ENCODE measurements around the gene INSC. TPM values are rescaled to one million over a fixed set of nuclear protein-coding genes. Genes with fewer than 3 reads are reported as not detected.

The INSC gene
- total and polyA plus RNA-seq, 2 of the 8 experiments (the other 6 are each of a cell fraction or from before 2014, with no cell fraction given), result 0.58 to 0.59 TPM

DNA sequence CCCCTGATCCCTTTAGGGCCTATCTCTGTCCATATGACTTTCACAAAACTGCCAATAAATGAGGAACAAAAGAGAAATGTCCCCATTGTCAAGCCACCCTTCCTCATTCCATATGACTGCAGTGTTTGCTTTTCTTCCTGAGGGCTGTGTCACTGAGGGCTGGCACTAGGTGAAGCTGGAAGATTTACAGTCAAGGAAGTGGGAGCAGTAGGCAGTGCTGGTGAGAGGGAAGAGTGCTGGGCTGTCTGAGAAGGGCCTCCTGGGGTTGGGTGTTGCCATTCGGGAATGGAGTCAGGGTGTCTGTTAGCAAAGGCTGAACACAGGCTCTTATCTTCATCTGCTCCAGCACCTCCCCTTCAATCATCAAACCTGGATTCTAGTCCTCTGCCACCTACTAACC lies 30.9 kb downstream of the INSC start:
- Histone ChIP-seq H3K4me2 (ENCODE audit: insufficient read depth in 1 of 2, low read depth in 2 of 2, low read length in 2 of 2) (no peak overlapping the region), H3K9me3 (ENCODE audit: insufficient read depth in 2 of 2, low read depth in 1 of 2, low read length in 1 of 2) (no peaks in the 10 kb centered on the region), H3K79me2 (ENCODE audit: control insufficient read depth in 1 of 2, insufficient read depth in 2 of 2, low read length in 2 of 2) (no peaks in the 10 kb centered on the region), H3K23me2 (ENCODE audit: low read depth, low read length) (no peaks in the 10 kb centered on the region), H3K14ac (ENCODE audit: insufficient read length) (no peak overlapping the region), H3K4me1 (replicated peaks in 1 of 4; ENCODE audit: control insufficient read depth in 3 of 4, insufficient read depth in 4 of 4, low read length in 3 of 4) (peaks cover 0 to 7% (median 3%) of the 10 kb centered on the region in 4 experiments; a peak in 3 of 7 replicates), H3K4me3 (ENCODE audit: extremely low read depth in 1 of 4, insufficient read depth in 2 of 4, low read depth in 3 of 4, low read length in 4 of 4) (no peak overlapping the region), H3K9ac (replicated peaks in 1 of 4; ENCODE audit: extremely low read depth in 1 of 4, low read depth in 3 of 4, low read length in 3 of 4) (no peak overlapping the region), H3K27me3 (replicated peaks in 1 of 4; ENCODE audit: control insufficient read depth in 3 of 4, extremely low read depth in 1 of 4, insufficient read depth in 3 of 4, low read length in 3 of 4) (no peaks in the 10 kb centered on the region), H2BK120ac (replicated peaks; ENCODE audit: low read depth, low read length) (no peak overlapping the region), H2AFZ (ENCODE audit: low read length) (no peak overlapping the region), H2BK15ac (ENCODE audit: low read length) (no peak overlapping the region), H4K20me1 (replicated peaks in 1 of 2; ENCODE audit: control insufficient read depth in 1 of 2, insufficient read depth in 2 of 2, low read length in 2 of 2) (no peaks in the 10 kb centered on the region), H2BK20ac (ENCODE audit: low read length) (no peak overlapping the region), H3K4ac (replicated peaks; ENCODE audit: insufficient read length, low read depth, low read length) (no peak overlapping the region), H3K56ac (replicated peaks; ENCODE audit: insufficient read length, low read depth, low read length) (no peak overlapping the region), H3K36me3 (ENCODE audit: control insufficient read depth in 2 of 4, insufficient read depth in 4 of 4, low read length in 3 of 4) (no peaks in the 10 kb centered on the region), H2BK12ac (ENCODE audit: low read depth, low read length) (no peak overlapping the region), H4K8ac (ENCODE audit: extremely low read depth, insufficient read depth, low read length) (no peak overlapping the region; the same call in 1 of the 2 replicates), H3K79me1 (ENCODE audit: low read depth, low read length) (no peaks in the 10 kb centered on the region), H3K18ac (ENCODE audit: extremely low read depth, low read length) (no peak overlapping the region), H2AK5ac (ENCODE audit: low read depth, low read length) (no peak overlapping the region), H4K5ac (ENCODE audit: insufficient read length, low read depth, low read length) (no peak overlapping the region), H2BK5ac (ENCODE audit: low read depth, low read length) (no peak overlapping the region), H3K23ac (ENCODE audit: insufficient read length) (no peak overlapping the region), H3K27ac (ENCODE audit: low read depth, low read length) (no peak overlapping the region), H4K91ac (replicated peaks; ENCODE audit: insufficient read length, low read length) (no peak overlapping the region)
- TF ChIP-seq EP300 (IDR thresholded peaks at IDR 0.05; ENCODE audit: borderline replicate concordance in 1 of 2, low read depth in 2 of 2, low read length in 2 of 2), result no peak
- TF ChIP-seq CBX8 (IDR thresholded peaks at IDR 0.05; ENCODE audit: borderline replicate concordance, low read depth, low read length), result no peak
- no peak for TF ChIP-seq KDM4A (IDR thresholded peaks at IDR 0.05; ENCODE audit: low read depth, low read length, severe bottlenecking)
- TF ChIP-seq, protein P1, sequence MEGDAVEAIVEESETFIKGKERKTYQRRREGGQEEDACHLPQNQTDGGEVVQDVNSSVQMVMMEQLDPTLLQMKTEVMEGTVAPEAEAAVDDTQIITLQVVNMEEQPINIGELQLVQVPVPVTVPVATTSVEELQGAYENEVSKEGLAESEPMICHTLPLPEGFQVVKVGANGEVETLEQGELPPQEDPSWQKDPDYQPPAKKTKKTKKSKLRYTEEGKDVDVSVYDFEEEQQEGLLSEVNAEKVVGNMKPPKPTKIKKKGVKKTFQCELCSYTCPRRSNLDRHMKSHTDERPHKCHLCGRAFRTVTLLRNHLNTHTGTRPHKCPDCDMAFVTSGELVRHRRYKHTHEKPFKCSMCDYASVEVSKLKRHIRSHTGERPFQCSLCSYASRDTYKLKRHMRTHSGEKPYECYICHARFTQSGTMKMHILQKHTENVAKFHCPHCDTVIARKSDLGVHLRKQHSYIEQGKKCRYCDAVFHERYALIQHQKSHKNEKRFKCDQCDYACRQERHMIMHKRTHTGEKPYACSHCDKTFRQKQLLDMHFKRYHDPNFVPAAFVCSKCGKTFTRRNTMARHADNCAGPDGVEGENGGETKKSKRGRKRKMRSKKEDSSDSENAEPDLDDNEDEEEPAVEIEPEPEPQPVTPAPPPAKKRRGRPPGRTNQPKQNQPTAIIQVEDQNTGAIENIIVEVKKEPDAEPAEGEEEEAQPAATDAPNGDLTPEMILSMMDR (IDR thresholded peaks at IDR 0.05; ENCODE audit: control extremely low read depth in 1 of 3, insufficient read depth in 1 of 3, low read depth in 1 of 3, low read length in 3 of 3), result no peak
- TF ChIP-seq POLR2A (IDR thresholded peaks at IDR 0.05; ENCODE audit: control extremely low read depth in 1 of 2, low read depth in 2 of 2, low read length in 2 of 2), result no peak
- TF ChIP-seq CBX5 (IDR thresholded peaks at IDR 0.05; ENCODE audit: low read depth, low read length), result no peak
- TF ChIP-seq EZH2 (IDR thresholded peaks at IDR 0.05; ENCODE audit: low read depth, low read length, severe bottlenecking), result no peak
- no peak for TF ChIP-seq TEAD4 (IDR thresholded peaks at IDR 0.05; ENCODE audit: low read depth, low read length)
- 36% methylated on average over 1 of the region's 1 CpG; no CpG with 5 or more reads in 1 of the 2 experiments for WGBS, 2 experiments (ENCODE audit: extremely low coverage in 1 of 2, insufficient coverage in 1 of 2, insufficient read length in 1 of 2, insufficient replicate concordance in 2 of 2, low coverage in 1 of 2, low lambda C conversion rate in 2 of 2, missing lambda C conversion rate in 1 of 2)
- CTCF ChIA-PET (ENCODE audit: partially characterized antibody), result interaction anchor here (1.0 to 9.8 kb wide), 6 partner anchors 13 to 237 kb away, joined by 3 to 107 read pairs (median 3); no protein-coding TSS in a partner anchor
- no peak for DNase-seq (ENCODE audit: low read depth in 1 of 2, low spot score in 2 of 2)
- POLR2A ChIA-PET (ENCODE audit: partially characterized antibody), result no interaction called here
- no peak for FAIRE-seq
